ENCODE data around the gene COL6A1.

Gene COL6A1

DNA sequence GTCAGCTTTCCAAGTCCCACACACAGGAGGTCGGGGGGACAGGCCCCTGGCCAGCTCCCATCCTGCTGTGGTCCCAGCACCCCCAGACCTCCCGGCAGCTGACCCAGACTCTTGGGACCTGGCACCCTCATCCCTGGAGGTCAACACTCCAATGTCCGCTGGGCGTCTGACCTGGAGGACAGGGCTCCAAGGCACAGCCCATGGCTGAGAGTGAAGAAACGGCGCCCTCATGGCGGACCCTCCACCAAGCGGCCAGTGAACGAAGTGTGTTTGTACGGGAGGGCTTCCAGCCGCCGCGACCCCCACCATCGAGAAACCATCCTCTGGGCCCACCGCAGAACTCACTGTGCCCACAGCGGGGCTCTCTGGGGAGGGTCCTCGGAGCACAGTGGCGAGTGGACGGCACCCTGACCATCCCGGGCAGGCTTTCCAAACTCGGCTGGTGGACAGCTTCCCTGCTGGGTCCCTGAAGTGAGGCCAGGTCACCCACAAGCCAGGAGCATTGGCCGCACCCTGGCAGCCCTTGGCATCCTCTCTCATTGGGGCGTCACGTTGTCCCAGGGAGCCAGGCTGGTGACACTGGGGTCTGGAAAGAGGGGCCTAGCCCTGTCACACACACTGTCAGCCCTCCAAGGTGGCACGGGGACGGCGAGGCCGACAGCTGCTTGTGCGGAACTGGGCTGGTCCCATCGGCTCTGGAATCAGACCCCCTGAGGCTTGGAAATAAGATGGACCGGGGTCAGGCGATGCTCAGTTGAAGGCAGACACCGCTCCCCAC is 68.5 kb downstream of the COL6A1 start:
- DNase-seq (ENCODE audit: low read depth in 2 of 2) = no peak

DNA sequence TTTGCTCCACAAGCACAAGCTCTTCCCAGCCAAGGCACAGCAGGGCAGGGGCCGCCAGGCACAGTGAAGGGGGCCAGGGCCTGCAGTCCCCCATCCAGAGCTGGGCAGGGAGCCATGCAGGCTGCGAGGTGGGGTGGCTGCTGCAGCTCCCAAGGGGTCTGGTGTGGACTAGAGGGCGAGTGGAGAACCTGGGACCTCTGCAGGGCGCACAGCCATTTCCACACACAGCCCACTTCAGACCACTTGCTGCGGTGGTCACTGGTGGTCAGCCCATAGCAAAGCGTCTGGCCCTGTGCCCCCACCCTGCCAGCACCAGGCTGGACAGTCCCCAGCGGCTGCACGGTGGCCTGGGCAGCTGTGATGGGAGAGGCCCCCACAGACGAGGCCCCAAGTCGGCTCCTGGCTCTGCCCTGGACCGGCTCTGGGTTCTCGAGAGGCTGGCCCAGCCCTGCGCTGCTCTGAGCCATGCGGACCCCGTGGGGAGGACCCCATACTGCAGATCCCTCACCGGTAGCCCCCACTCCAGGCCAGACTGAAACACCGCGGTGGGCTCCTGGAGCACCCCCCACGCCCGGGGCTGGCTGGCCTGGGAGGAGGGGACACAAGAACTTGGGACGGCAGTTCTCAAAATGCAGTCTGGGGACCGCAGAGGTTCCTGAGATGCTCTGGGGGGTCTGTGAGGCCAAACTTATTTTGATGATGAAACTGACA is 69.3 kb downstream of the COL6A1 start:
- DNase-seq (ENCODE audit: low read depth in 2 of 2) = no peak

DNA sequence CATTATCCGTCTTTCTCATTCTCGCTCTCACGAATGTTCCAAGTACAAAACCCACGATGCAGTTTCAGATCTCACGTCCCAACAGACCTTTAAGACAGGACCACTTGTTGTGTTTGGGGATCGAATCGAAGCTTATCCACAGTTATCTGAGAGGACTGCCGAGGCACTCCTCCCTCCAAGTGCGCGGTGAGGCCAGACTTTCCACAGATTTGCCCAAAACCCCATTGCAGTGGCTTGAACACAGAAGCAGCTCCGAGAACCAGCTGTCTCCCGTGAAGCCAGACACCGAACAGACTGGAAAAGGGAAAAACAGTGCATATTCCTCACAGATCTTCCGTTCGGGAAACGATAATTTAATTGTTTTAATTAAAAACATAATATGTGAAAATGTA is 69.8 kb downstream of the COL6A1 start:
- DNase-seq (ENCODE audit: low read depth in 2 of 2) = no peak

DNA sequence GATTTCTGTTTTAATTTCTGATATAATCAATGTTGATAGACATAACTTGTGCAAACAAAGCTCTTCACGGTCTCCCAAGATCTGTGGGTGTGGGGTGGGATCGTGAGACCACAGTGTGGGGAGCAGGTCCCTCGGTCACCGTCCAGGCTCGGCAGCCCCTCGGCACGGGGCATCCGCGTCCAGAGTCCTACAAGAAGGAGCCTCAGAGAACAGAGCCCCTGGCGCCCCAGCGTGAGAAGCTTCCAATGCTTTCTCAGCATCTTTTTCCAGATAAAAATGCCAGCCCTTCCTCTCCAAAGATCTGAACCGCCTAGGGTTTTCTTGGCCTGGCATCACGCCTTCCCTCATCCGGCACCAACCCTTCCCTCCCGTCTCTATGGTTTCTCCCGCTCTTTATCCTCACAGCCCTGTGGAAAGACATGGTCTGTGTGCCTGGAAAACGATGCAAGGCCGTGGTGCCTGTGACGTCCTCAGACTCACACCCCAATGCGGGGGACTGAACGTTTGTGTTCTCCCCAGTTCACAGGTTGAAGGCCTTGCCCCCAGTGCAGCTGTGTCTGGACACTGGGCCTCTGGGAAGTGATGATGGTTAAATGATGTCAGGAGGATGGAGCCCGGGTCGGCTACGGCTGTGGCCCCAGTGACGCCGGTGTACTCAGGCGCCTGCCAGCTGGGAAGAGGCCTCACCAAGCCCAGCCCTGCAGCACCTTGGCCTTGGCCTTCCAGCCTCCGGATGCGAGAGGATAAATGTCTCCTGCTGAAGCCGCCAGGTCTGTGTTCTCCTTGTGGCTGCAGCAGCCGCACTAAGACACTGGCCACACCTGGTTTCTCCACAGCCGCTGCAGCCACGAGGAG is 70.5 kb downstream of the COL6A1 start:
- no peak for DNase-seq (ENCODE audit: low read depth in 2 of 2)

DNA sequence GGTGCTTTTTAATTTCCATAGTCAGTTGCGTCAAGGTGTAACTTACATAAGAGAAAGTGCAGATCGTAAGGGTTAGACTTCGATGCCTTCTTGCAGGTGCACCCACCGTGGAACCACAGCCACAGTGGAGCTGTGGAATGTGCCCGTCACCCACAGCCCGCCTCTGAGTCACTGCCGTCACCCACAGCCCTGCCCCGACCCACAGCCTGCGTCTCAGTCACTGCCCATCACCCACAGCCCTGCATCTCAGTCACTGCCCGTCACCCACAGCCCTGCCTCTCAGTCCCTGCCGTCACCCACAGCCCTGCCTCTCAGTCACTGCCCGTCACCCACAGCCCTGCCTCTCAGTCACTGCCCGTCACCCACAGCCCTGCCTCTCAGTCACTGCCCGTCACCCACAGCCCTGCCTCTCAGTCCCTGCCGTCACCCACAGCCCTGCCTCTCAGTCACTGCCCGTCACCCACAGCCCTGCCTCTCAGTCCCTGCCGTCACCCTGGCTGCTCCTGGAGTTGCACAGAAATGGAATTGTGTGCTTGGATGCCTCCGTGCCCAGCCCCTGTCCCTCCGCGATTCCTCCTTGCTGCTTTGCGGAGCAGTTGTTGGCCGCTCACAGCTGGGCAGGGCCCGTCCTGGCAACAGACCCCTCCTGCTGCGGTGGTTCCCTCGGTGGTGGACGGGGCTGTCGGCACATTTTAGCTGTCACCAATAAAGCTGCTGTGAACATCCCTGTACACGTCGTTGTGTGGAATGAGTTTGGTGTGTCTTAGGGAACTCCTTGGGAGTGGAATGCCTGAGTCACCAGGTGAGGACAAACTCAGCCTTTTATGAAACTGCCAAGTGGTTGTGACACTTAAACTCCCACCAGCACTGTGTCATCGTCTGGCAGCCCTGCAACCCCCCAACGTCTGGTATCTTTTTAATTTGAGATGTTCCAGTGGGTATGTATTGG is 71.4 kb downstream of the COL6A1 start:
- no peak for DNase-seq (ENCODE audit: low read depth in 2 of 2)

DNA sequence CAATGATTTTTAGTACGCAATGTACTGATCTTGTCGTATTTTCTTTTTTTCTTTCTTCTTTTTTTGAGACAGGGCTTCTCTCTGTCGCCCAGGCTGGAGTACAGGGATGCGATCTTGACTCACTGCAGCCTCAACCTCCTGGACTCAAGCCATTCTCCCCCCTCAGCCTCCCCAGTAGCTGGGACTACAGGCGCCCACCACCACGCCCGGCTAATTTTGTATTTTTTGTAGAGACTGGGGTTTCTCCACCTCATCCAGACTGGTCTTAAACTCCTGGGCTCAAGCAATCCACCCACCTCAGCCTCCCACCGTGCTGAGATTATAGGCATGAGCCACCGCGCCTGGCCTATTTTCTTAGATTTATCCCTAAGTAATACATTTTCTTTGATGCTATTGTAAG is 72.5 kb downstream of the COL6A1 start:
- DNase-seq (ENCODE audit: low read depth in 2 of 2) = no peak

DNA sequence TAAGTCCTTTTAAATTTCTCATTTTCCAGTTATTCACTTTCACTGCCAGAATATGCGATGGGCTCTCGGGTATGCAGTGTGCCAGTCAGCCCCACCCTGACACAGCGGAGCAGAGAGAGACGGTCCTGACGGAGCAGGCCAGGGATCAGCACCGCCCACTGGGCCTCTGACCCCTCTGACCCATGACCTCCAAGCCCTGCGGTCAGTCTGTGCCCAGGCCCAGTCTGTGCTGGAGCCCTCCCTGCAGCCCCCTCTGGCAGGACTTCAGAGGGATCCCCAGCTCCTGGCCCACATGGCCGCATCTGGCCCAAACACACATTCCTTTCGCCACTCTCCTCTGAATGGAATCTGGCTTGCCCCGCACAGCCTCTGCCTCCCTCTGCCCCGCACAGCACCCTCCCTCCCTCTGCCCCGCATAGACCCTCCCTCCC is 72.9 kb downstream of the COL6A1 start:
- DNase-seq (ENCODE audit: low read depth in 2 of 2) = no peak

All from stimulated activated CD4-positive, alpha-beta T cell treated with anti-CD3 and anti-CD28 coated beads, Interleukin-1b, Interleukin-23, amount 100 ng/mL, for 1 hour (primary cell).